Measurements from ENCODE around the gene OR14I1.

Gene OR14I1

GRCh38 chr1:248702714-248703113, at the start of gene OR14I1:
TSS of gene OR14I1 (minus strand) at chr1:248702766.
- Histone ChIP-seq H3K36me3 (ENCODE audit: low read length) (no peaks in the 10 kb centered on the region), H3K9me2 (replicated peaks; ENCODE audit: insufficient read depth, low read length) (no peaks in the 10 kb centered on the region), H3K4me2 (ENCODE audit: low read depth, low read length, poor library complexity, severe bottlenecking) (no peak within 1 kb of the TSS), H3K79me2 (ENCODE audit: insufficient read depth, low read length) (no peaks in the 10 kb centered on the region), H3K27ac (ENCODE audit: low read depth, low read length) (no peak within 1 kb of the TSS), H3K4me3 (ENCODE audit: insufficient read depth, low read length, poor library complexity, severe bottlenecking) (no peak within 1 kb of the TSS), H3F3A (ENCODE audit: insufficient read depth) (no peaks in the 10 kb centered on the region), H3K9me3 (ENCODE audit: insufficient read depth, low read length) (no peaks in the 10 kb centered on the region), H4K20me1 (ENCODE audit: low read depth, low read length) (no peaks in the 10 kb centered on the region; the same call in 1 of the 2 replicates), H2AFZ (ENCODE audit: low read depth, low read length, severe bottlenecking) (no peak within 1 kb of the TSS), H3K9ac (ENCODE audit: low read length) (no peak within 1 kb of the TSS), H3K27me3 (ENCODE audit: low read length) (no peaks in the 10 kb centered on the region)
- no peak for TF ChIP-seq EZH2phosphoT487 (conservative IDR thresholded peaks at IDR 0.05; ENCODE audit: low read length)
- TF ChIP-seq CTCF (IDR thresholded peaks at IDR 0.05; ENCODE audit: insufficient read depth, low read length, poor library complexity, severe bottlenecking) = no peak

GRCh38 chr1:248751635-248752034, 49.1 kb upstream of the OR14I1 start:
- H4K20me1 ChIP-seq (ENCODE audit: low read depth, low read length) = no peaks in the 10 kb centered on the region
- peaks cover 14% of the 10 kb centered on the region; the same call in 1 of the 2 replicates for H3K9me3 ChIP-seq (ENCODE audit: insufficient read depth, low read length)
- TF ChIP-seq EZH2phosphoT487 (conservative IDR thresholded peaks at IDR 0.05; ENCODE audit: low read length) (no peak), CTCF (IDR thresholded peaks at IDR 0.05; ENCODE audit: insufficient read depth, low read length, poor library complexity, severe bottlenecking) (no peak)
- H3K4me3 ChIP-seq (ENCODE audit: insufficient read depth, low read length, poor library complexity, severe bottlenecking) = no peak overlapping the region
- no peaks in the 10 kb centered on the region for H3K9me2 ChIP-seq (replicated peaks; ENCODE audit: insufficient read depth, low read length)
- no peak overlapping the region for H3K27ac ChIP-seq (ENCODE audit: low read depth, low read length)
- H2AFZ ChIP-seq (ENCODE audit: low read depth, low read length, severe bottlenecking) = no peak overlapping the region
- H3K79me2 ChIP-seq (ENCODE audit: insufficient read depth, low read length) = no peaks in the 10 kb centered on the region
- H3K9ac ChIP-seq (ENCODE audit: low read length) = no peak overlapping the region
- H3F3A ChIP-seq (ENCODE audit: insufficient read depth) = no peaks in the 10 kb centered on the region
- H3K36me3 ChIP-seq (ENCODE audit: low read length) = no peaks in the 10 kb centered on the region
- H3K27me3 ChIP-seq (ENCODE audit: low read length) = no peaks in the 10 kb centered on the region
- H3K4me2 ChIP-seq (ENCODE audit: low read depth, low read length, poor library complexity, severe bottlenecking) = no peak overlapping the region

- no peak overlapping the region for H3K4me2 ChIP-seq (ENCODE audit: low read depth, low read length, poor library complexity, severe bottlenecking)
- H3K9ac ChIP-seq (ENCODE audit: low read length) = no peak overlapping the region
- H3K36me3 ChIP-seq (ENCODE audit: low read length) = no peaks in the 10 kb centered on the region
- H3F3A ChIP-seq (ENCODE audit: insufficient read depth) = no peaks in the 10 kb centered on the region
- no peak overlapping the region for H3K4me3 ChIP-seq (ENCODE audit: insufficient read depth, low read length, poor library complexity, severe bottlenecking)
- H3K27me3 ChIP-seq (ENCODE audit: low read length) = no peaks in the 10 kb centered on the region
- H3K27ac ChIP-seq (ENCODE audit: low read depth, low read length) = no peak overlapping the region
- H2AFZ ChIP-seq (ENCODE audit: low read depth, low read length, severe bottlenecking) = no peak overlapping the region
- no peaks in the 10 kb centered on the region for H4K20me1 ChIP-seq (ENCODE audit: low read depth, low read length)
- no peaks in the 10 kb centered on the region for H3K79me2 ChIP-seq (ENCODE audit: insufficient read depth, low read length)
- TF ChIP-seq CTCF (IDR thresholded peaks at IDR 0.05; ENCODE audit: insufficient read depth, low read length, poor library complexity, severe bottlenecking) = no peak
- TF ChIP-seq EZH2phosphoT487 (conservative IDR thresholded peaks at IDR 0.05; ENCODE audit: low read length) = no peak
- no peaks in the 10 kb centered on the region for H3K9me2 ChIP-seq (replicated peaks; ENCODE audit: insufficient read depth, low read length)
- H3K9me3 ChIP-seq (ENCODE audit: insufficient read depth, low read length) = peaks cover 14% of the 10 kb centered on the region; the same call in 1 of the 2 replicates
Measured at GRCh38 chr1:248751142-248751541, 48.6 kb upstream of the OR14I1 start.
